ENCODE measurements around the gene SAP25.

The SAP25 gene

GRCh38 chr7:100578246-100579183 is 4.8 kb upstream of the SAP25 start:
- no peak for TF ChIP-seq CTCF (IDR thresholded peaks at IDR 0.05)
- TF ChIP-seq ZFX (IDR thresholded peaks at IDR 0.05; ENCODE audit: borderline replicate concordance) = no peak
- 0 out of 2 replicates have a peak overlapping the region, but pooled peaks have one; percentile 13 for H3K27ac ChIP-seq

- 0 out of 2 replicates have a peak overlapping the region, but pooled peaks have one; percentile 13 for H3K27ac ChIP-seq
- TF ChIP-seq CTCF (IDR thresholded peaks at IDR 0.05) = no peak
- TF ChIP-seq ZFX (IDR thresholded peaks at IDR 0.05; ENCODE audit: borderline replicate concordance) = no peak
Measured at GRCh38 chr7:100577507-100577906, 3.8 kb upstream of the SAP25 start.

GRCh38 chr7:100577103-100577502 is 3.4 kb upstream of the SAP25 start:
- TF ChIP-seq ZFX (IDR thresholded peaks at IDR 0.05; ENCODE audit: borderline replicate concordance) = no peak
- TF ChIP-seq CTCF (IDR thresholded peaks at IDR 0.05) = no peak
- H3K27ac ChIP-seq = no peak overlapping the region

- no peak for TF ChIP-seq CTCF (IDR thresholded peaks at IDR 0.05)
- no peak for TF ChIP-seq ZFX (IDR thresholded peaks at IDR 0.05; ENCODE audit: borderline replicate concordance)
- H3K27ac ChIP-seq = peak overlapping the region; percentile 65; the same call in 1 of the 2 replicates
Measured at GRCh38 chr7:100576384-100576993, 2.8 kb upstream of the SAP25 start.

GRCh38 chr7:100575746-100576383 is 2.2 kb upstream of the SAP25 start:
- peak overlapping the region; percentile 65 for H3K27ac ChIP-seq
- TF ChIP-seq ZFX (IDR thresholded peaks at IDR 0.05; ENCODE audit: borderline replicate concordance) (no peak), CTCF (IDR thresholded peaks at IDR 0.05) (no peak)

- peak overlapping the region; percentile 65 for H3K27ac ChIP-seq
- TF ChIP-seq CTCF (IDR thresholded peaks at IDR 0.05) (no peak), ZFX (IDR thresholded peaks at IDR 0.05; ENCODE audit: borderline replicate concordance) (no peak)
Measured at GRCh38 chr7:100575206-100575631, 1.5 kb upstream of the SAP25 start.
